Measurements from ENCODE around the gene PVALB. TPM values are rescaled to one million over a fixed set of nuclear protein-coding genes. Genes with fewer than 3 reads are reported as not detected.

The PVALB gene, protein sequence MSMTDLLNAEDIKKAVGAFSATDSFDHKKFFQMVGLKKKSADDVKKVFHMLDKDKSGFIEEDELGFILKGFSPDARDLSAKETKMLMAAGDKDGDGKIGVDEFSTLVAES
- not detected for polyA plus RNA-seq (2012; ENCODE audit: low read depth, missing spikeins)

DNA sequence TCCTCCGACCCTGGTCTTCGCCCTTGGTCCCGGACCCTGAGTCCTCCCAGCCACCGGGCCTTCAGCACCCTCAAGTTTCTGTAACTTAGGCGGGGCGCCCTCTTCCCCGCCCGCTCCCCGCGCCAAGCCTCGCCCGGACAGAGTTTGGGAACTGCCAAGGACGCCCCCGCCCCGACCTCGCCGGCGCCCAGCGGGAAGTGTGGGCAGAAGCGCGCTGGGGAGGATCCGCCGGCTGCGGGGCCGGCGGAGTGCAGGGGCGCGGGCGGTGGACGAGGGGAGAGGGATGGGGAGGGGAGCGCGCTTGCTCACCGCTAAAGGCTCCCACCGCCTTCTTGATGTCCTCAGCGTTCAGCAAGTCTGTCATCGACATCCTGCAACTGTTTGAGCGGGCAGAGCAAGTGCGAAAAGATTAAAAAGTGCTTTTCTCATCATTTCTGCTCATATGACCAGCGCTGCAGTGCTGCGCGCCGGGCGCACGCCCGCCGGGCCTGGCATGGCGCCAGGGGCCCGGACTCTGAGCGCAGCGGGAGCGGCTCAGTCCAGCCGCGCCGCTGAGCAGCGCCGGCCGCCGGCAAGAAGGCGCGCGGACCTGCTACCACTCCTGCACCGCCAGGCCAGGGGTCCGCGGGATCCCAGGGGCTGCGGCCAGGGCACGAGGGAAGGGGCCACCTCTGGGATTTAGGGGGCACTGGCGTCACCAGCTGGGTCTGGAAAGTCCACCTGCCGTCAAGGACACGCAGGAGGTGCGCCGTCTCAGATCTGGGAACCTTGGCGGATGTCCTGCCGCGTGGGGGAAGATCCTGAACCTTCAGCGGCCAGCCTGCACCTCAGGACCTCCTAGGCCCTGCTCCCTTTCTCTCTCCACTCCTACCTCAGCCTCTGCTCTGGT lies at the start of gene PVALB:
PVALB (minus strand) TSS at position 400 of the 889 bp plus-strand sequence; CDS start at position 370, 30 bp downstream.
- FAIRE-seq: no peak

DNA sequence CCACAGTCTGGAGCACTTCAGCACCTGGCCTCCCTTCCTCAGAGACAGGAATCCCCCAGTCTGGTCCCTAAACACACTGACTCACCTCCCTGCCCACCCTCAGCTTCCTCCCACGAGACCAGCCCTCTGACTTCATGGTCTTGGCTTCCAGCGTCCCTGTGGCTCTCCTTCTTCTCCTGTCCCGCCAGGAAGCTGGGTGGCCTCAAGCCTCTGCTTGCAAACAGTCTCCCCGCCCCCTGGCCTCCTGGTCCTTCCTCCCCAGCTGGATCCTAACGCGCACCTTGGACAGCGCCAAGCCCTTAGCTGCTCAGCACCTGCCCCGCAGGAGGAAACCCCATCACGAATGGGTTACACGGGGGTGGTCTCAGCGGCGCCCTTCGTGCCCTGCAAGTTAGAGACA lies 48.5 kb upstream of the PVALB start:
- FAIRE-seq (no peak), DNase-seq (ENCODE audit: insufficient read length, low spot score) (no peak)
- no peak for TF ChIP-seq PAX5 (IDR thresholded peaks at IDR 0.05; ENCODE audit: insufficient read depth, low read length, severe bottlenecking)
- no peak for TF ChIP-seq TAF1 (IDR thresholded peaks at IDR 0.05; ENCODE audit: low read depth, low read length)
- TF ChIP-seq POU2F2 (IDR thresholded peaks at IDR 0.05; ENCODE audit: low read depth, low read length): no peak
- TF ChIP-seq SPI1 (IDR thresholded peaks at IDR 0.05; ENCODE audit: low read depth, low read length): no peak
- no peak for TF ChIP-seq POLR2A (IDR thresholded peaks at IDR 0.05; ENCODE audit: low read depth, low read length)
- TF ChIP-seq POLR2AphosphoS5 (IDR thresholded peaks at IDR 0.05; ENCODE audit: low read depth, low read length): no peak

More for the DNA sequence above, at the start of gene PVALB:
- no peak for DNase-seq (ENCODE audit: insufficient read length, low spot score)
- no peak for TF ChIP-seq POLR2AphosphoS5 (IDR thresholded peaks at IDR 0.05; ENCODE audit: low read depth, low read length)
- no peak for TF ChIP-seq POU2F2 (IDR thresholded peaks at IDR 0.05; ENCODE audit: low read depth, low read length)
- no peak for TF ChIP-seq POLR2A (IDR thresholded peaks at IDR 0.05; ENCODE audit: low read depth, low read length)
- TF ChIP-seq SPI1 (IDR thresholded peaks at IDR 0.05; ENCODE audit: low read depth, low read length): no peak
- no peak for TF ChIP-seq TAF1 (IDR thresholded peaks at IDR 0.05; ENCODE audit: low read depth, low read length)
- no peak for TF ChIP-seq PAX5 (IDR thresholded peaks at IDR 0.05; ENCODE audit: insufficient read depth, low read length, severe bottlenecking)

DNA sequence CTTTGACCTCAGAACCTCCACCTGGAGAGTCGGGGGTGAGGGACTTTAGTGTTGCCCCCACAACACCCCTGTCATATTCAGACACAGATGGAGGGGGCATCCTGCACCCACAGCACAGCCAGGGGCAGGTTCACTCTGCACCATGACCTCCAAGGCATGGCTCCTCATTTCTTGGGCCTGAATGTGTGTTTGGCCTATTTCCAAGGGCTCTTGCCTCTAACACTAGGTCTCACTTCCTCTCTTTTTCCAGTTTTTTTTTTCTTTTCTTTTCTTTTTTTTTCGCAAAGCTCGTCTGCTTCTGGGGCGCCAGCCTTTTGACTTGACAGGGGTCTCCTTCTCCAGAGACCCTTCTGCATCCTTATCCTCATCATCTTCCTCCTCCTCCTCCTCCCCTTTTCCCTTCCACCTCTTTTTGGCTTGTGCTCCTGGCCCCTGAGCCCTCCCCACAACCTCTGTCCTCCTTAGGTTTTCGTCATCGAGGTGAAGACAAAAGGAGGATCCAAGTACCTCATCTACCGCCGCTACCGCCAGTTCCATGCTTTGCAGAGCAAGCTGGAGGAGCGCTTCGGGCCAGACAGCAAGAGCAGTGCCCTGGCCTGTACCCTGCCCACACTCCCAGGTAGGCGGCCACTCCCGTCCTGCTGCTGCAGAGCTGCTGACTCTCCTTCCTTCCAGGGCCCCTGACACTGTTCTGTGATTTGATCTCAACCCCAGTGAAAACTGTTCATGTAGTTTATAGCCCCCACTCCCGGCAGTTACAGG lies 47.8 kb upstream of the PVALB start:
- DNase-seq (ENCODE audit: insufficient read length, low spot score): no peak
- FAIRE-seq: no peak
- TF ChIP-seq POU2F2 (IDR thresholded peaks at IDR 0.05; ENCODE audit: low read depth, low read length) (no peak), POLR2AphosphoS5 (IDR thresholded peaks at IDR 0.05; ENCODE audit: low read depth, low read length) (no peak), PAX5 (IDR thresholded peaks at IDR 0.05; ENCODE audit: insufficient read depth, low read length, severe bottlenecking) (no peak), TAF1 (IDR thresholded peaks at IDR 0.05; ENCODE audit: low read depth, low read length) (no peak), SPI1 (IDR thresholded peaks at IDR 0.05; ENCODE audit: low read depth, low read length) (peak; percentile 63), POLR2A (IDR thresholded peaks at IDR 0.05; ENCODE audit: low read depth, low read length) (no peak)

DNA sequence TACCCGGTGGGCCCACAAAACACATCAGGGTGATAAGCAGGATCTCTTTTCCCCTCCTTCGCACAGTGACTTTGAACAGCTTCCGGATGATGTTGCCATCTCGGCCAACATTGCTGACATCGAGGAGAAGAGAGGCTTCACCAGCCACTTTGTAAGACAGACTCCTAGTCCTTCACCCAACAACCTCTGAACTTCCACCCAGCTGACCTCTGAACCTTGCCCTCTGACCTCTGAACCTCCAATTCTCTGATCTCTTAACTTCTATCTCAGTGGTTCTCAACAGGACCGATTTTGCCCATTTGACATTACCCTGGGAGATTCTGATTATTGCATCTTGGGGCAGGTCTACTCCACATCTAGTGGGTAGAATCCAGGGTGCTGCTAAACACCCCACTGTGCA lies 47.1 kb upstream of the PVALB start:
- no peak for FAIRE-seq
- TF ChIP-seq PAX5 (IDR thresholded peaks at IDR 0.05; ENCODE audit: insufficient read depth, low read length, severe bottlenecking): no peak
- TF ChIP-seq POLR2A (IDR thresholded peaks at IDR 0.05; ENCODE audit: low read depth, low read length): no peak
- no peak for TF ChIP-seq SPI1 (IDR thresholded peaks at IDR 0.05; ENCODE audit: low read depth, low read length)
- no peak for TF ChIP-seq POU2F2 (IDR thresholded peaks at IDR 0.05; ENCODE audit: low read depth, low read length)
- no peak for TF ChIP-seq TAF1 (IDR thresholded peaks at IDR 0.05; ENCODE audit: low read depth, low read length)
- no peak for TF ChIP-seq POLR2AphosphoS5 (IDR thresholded peaks at IDR 0.05; ENCODE audit: low read depth, low read length)
- no peak for DNase-seq (ENCODE audit: insufficient read length, low spot score)

DNA sequence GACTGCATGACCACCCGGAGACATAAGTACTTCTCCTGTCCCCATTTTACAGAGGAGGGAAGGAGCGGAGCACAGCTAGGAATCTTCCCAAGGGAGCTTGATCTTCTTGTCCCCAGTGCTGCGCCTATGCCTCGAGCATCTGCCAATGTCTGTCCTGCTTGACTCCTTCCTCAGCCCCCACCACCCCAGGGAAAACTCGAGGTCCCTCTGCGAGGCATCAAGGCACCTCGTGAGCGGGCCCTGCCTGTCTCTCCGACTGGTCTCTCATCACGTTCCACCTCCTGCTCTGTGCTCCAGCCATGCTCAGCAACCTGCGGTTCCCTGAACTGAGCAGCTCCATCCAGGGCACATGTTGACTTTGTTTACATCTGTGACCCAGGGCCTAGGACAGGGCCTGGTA lies 46.4 kb upstream of the PVALB start:
- FAIRE-seq (no peak), DNase-seq (ENCODE audit: insufficient read length, low spot score) (no peak)
- TF ChIP-seq TAF1 (IDR thresholded peaks at IDR 0.05; ENCODE audit: low read depth, low read length) (no peak), POLR2A (IDR thresholded peaks at IDR 0.05; ENCODE audit: low read depth, low read length) (no peak), PAX5 (IDR thresholded peaks at IDR 0.05; ENCODE audit: insufficient read depth, low read length, severe bottlenecking) (no peak), SPI1 (IDR thresholded peaks at IDR 0.05; ENCODE audit: low read depth, low read length) (no peak), POU2F2 (IDR thresholded peaks at IDR 0.05; ENCODE audit: low read depth, low read length) (no peak), POLR2AphosphoS5 (IDR thresholded peaks at IDR 0.05; ENCODE audit: low read depth, low read length) (no peak)

GRCh38 chr22:36862251-36863242 lies 45.7 kb upstream of the PVALB start:
- peak; percentile 77 for TF ChIP-seq SPI1 (IDR thresholded peaks at IDR 0.05; ENCODE audit: low read depth, low read length)
- TF ChIP-seq POLR2A (IDR thresholded peaks at IDR 0.05; ENCODE audit: low read depth, low read length): no peak
- TF ChIP-seq PAX5 (IDR thresholded peaks at IDR 0.05; ENCODE audit: insufficient read depth, low read length, severe bottlenecking): no peak
- TF ChIP-seq TAF1 (IDR thresholded peaks at IDR 0.05; ENCODE audit: low read depth, low read length): no peak
- no peak for TF ChIP-seq POU2F2 (IDR thresholded peaks at IDR 0.05; ENCODE audit: low read depth, low read length)
- TF ChIP-seq POLR2AphosphoS5 (IDR thresholded peaks at IDR 0.05; ENCODE audit: low read depth, low read length): no peak
- FAIRE-seq (peak; percentile 89), DNase-seq (ENCODE audit: insufficient read length, low spot score) (peak; percentile 57)

DNA sequence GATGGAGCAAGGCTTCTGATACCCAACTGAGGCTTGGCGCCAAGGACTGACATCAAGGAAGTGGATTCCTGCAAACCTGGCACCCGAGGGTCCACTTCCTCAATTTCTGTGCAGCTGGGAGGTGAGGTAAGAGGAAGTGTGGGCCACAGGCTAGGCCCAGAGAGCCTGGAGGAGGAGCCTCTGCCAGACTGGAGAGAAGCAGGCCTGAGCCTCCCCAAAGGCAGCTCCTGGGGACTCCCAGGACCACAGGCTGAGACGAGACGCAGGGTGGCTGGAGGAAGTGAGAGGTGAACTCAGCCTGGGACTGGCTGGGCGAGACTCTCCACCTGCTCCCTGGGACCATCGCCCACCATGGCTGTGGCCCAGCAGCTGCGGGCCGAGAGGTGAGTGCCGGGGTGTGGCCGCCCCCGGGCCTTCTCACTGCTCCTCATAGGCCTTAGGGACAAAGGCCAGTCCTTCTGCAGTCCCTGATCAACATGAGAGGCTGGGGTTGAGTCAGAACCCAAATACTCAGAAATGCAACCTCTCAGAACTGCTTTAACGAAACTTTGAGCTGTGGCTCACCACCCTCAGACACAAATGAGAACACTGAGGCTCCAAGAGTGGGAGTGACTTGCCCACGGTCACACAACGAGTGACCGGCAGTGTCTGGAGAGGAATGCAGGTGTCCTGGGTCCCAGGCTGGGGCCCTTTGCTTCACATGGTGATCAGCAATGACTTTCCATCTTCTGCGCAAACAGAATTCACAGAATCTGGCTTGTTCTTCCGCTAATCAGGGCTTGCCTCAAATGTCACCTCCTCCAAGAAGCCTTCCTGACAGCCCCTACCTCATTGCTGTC lies 44.2 kb upstream of the PVALB start, which contains the start of gene NCF4:
NCF4 (plus strand) TSS at position 186 of the 839 bp plus-strand sequence; CDS start at position 352, 166 bp downstream.
- DNase-seq (ENCODE audit: insufficient read length, low spot score) (peak; percentile 87), FAIRE-seq (peak; percentile 95)
- TF ChIP-seq POLR2A (IDR thresholded peaks at IDR 0.05; ENCODE audit: low read depth, low read length) (peak; percentile 53; the same call in 1 of the 2 replicates), POLR2AphosphoS5 (IDR thresholded peaks at IDR 0.05; ENCODE audit: low read depth, low read length) (peak; percentile 79), PAX5 (IDR thresholded peaks at IDR 0.05; ENCODE audit: insufficient read depth, low read length, severe bottlenecking) (no peak), TAF1 (IDR thresholded peaks at IDR 0.05; ENCODE audit: low read depth, low read length) (peak; percentile 29; the same call in 1 of the 2 replicates), POU2F2 (IDR thresholded peaks at IDR 0.05; ENCODE audit: low read depth, low read length) (0 out of 2 replicates have a peak, but pooled peaks have one; percentile 24), SPI1 (IDR thresholded peaks at IDR 0.05; ENCODE audit: low read depth, low read length) (peak; percentile 99)
